Fibroblast of mammary gland (primary cell): Measurements from ENCODE around the gene PRR22.
A peak's percentile ranks its signal among the peaks of the same experiment; 100 is the strongest.

Experiments
- DNase-seq: peaks from one replicate; pipeline ENCODE4 v3.0.0-alpha.2; 2010; ENCODE audit warnings: low read depth
- H3K4me3 ChIP-seq: 2 replicates; pipeline ENCODE4 v1.5.1; 2011; ENCODE audit warnings: low read depth, mild to moderate bottlenecking, low read length, moderate library complexity; ENCODE audit not compliant: control insufficient read depth
- CTCF ChIP-seq: conservative IDR thresholded peaks from 2 replicates; pipeline ENCODE4 v1.5.1; 2011; ENCODE audit warnings: low read depth, low read length, inconsistent platforms; ENCODE audit not compliant: control insufficient read depth, insufficient read depth

Gene PRR22

GRCh38 chr19:5790559-5791520 lies 6.3 kb upstream of the PRR22 start, which contains the start of gene DUS3L:
DUS3L (minus strand) TSS chr19:5791163; CDS start chr19:5791141, 22 bp downstream.
- peak within 1 kb of the TSS; percentile 93 for H3K4me3 ChIP-seq
- peak; percentile 98 for DNase-seq
- no peak for TF ChIP-seq CTCF

GRCh38 chr19:5789886-5790558 lies 5.5 kb upstream of the PRR22 start:
- DNase-seq, result no peak
- TF ChIP-seq CTCF, result no peak
- H3K4me3 ChIP-seq, result peak overlapping the region; percentile 93

GRCh38 chr19:5789351-5789761 lies 4.8 kb upstream of the PRR22 start:
- H3K4me3 ChIP-seq, result no peak overlapping the region
- no peak for TF ChIP-seq CTCF

GRCh38 chr19:5788422-5788821 lies 3.9 kb upstream of the PRR22 start:
- no peak for DNase-seq
- TF ChIP-seq CTCF, result no peak
- H3K4me3 ChIP-seq, result no peak overlapping the region

More at GRCh38 chr19:5789351-5789761, 4.8 kb upstream of the PRR22 start:
- no peak for DNase-seq

- H3K4me3 ChIP-seq, result no peak overlapping the region
- no peak for DNase-seq
- TF ChIP-seq CTCF, result no peak
Measured at GRCh38 chr19:5787409-5788182, 3.0 kb upstream of the PRR22 start.

- no peak overlapping the region for H3K4me3 ChIP-seq
Measured at GRCh38 chr19:5786593-5787408, 2.3 kb upstream of the PRR22 start.

More at GRCh38 chr19:5786593-5787408, 2.3 kb upstream of the PRR22 start:
- DNase-seq, result no peak
- no peak for TF ChIP-seq CTCF
